Ramos (cell line): ENCODE data around the gene VHLL.

Experiments used
- in situ Hi-C: fragments of 300-500 bp; cut with MboI; formaldehyde crosslinking; loops from one replicate; pipeline ENCODE4 v1.14.3; 2022; ENCODE audit warnings: low sequenced_read_pairs; ENCODE audit not compliant: unreplicated experiment

The VHLL gene

GRCh38 chr1:156293098-156293434 is 6.0 kb downstream of the VHLL start:
- in situ Hi-C loops, result no loop called here

GRCh38 chr1:156291226-156292061 is 7.7 kb downstream of the VHLL start:
- in situ Hi-C loops, result no loop called here

- in situ Hi-C loops, result no loop called here
Measured at GRCh38 chr1:156289857-156290256, 9.2 kb downstream of the VHLL start.

- in situ Hi-C loops, result no loop called here
Measured at GRCh38 chr1:156286061-156286460, 13.0 kb downstream of the VHLL start.

GRCh38 chr1:156285437-156285836 is 13.7 kb downstream of the VHLL start:
- in situ Hi-C loops, result no loop called here

GRCh38 chr1:156284757-156285156 is 14.3 kb downstream of the VHLL start:
- in situ Hi-C loops, result no loop called here

GRCh38 chr1:156284112-156284511 is 15.0 kb downstream of the VHLL start, which contains the start of gene TMEM79:
Gene TMEM79 (plus strand): TSS chr1:156284325. CDS start chr1:156285227, 902 bp downstream.
- in situ Hi-C loops, result no loop called here

- in situ Hi-C loops, result no loop called here
Measured at GRCh38 chr1:156283521-156283920, 15.6 kb downstream of the VHLL start.

GRCh38 chr1:156282479-156283222 is 16.5 kb downstream of the VHLL start, which contains the start of gene SMG5:
Gene SMG5 (minus strand): TSS chr1:156282825. CDS start chr1:156282680, 145 bp downstream.
- in situ Hi-C loops, result no loop called here

GRCh38 chr1:156281693-156282478 is 17.2 kb downstream of the VHLL start:
- in situ Hi-C loops, result no loop called here

GRCh38 chr1:156281281-156281680 is 17.8 kb downstream of the VHLL start:
- in situ Hi-C loops, result no loop called here

GRCh38 chr1:156279837-156280236 is 19.3 kb downstream of the VHLL start:
- in situ Hi-C loops, result no loop called here

- in situ Hi-C loops, result no loop called here
Measured at GRCh38 chr1:156276966-156277381, 22.1 kb downstream of the VHLL start.

GRCh38 chr1:156276532-156276931 is 22.6 kb downstream of the VHLL start:
- in situ Hi-C loops, result no loop called here

- in situ Hi-C loops, result no loop called here
Measured at GRCh38 chr1:156270314-156270713, 28.8 kb downstream of the VHLL start.

GRCh38 chr1:156268336-156268735 is 30.8 kb downstream of the VHLL start:
- in situ Hi-C loops, result no loop called here

GRCh38 chr1:156266051-156266450 is 33.1 kb downstream of the VHLL start:
- in situ Hi-C loops, result no loop called here

GRCh38 chr1:156263288-156263655 is 35.8 kb downstream of the VHLL start:
- in situ Hi-C loops, result no loop called here

- in situ Hi-C loops, result no loop called here
Measured at GRCh38 chr1:156262461-156263287, 36.4 kb downstream of the VHLL start.

GRCh38 chr1:156260896-156261295 is 38.2 kb downstream of the VHLL start:
- in situ Hi-C loops, result no loop called here
